GM19025 (cell line): ENCODE data around the gene HPX.

Experiments used
- ATAC-seq: cut with Tn5 transposase; IDR thresholded peaks from one replicate; pipeline ENCODE4 v1.9.1; 2021; ENCODE audit warnings: mild to moderate bottlenecking, low read depth, moderate library complexity; ENCODE audit not compliant: unreplicated experiment

Gene HPX

DNA sequence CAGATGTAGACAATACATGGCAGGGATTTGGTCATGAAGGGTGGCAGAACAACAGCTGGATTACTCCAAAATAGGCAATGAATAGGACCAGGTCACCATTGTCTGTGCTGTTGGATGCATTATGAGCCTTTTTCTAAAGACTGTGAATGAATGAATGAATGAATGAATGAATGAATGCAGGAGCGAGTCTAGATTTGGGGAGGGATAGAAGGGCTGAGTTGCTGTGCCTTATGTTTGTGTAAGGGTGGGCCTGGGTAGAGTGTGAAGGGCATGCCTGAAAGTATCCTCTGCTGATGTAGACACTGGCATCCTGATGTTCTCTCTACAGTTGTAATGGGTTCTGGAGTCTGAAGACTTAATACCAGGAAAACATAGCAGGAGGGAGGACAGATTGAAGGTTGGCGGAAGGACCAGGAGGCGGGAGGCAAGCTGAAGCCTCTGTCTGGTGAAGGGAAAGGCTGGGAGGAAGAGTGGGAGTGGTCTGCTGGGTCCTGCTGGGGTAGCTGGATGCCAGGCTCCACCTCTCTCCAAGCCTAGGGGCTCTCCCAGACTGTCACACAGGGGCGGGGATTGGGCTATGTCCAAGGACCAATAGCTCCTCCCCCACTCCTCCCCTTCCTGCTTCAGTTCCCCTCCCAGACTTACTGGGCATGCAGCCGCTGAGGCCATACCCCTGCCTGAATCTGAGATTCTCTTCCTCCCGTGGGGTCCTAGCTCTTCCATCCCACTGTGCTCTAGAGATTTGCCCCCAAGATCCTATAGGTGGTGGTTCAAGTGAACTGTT, 28.1 kb upstream of the HPX start:
- peak; percentile 36 for ATAC-seq

DNA sequence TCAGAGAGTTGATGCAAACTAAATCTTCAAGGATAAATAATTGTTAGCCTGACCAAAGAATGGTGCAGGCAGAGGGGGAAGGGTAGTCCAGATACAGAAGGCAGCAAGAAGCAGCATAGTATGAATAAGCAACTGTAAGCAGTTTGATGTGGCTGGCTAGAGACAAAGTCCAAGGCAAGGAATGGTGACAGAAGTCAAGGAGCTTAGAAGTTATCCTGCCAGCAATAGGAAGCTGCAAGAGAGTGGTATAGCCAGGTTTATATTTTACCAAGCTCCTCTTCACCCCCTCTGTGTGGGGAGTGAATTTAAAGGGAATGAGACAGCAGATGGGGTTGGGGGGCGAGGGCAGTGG, 18.3 kb upstream of the HPX start:
- ATAC-seq: no peak

DNA sequence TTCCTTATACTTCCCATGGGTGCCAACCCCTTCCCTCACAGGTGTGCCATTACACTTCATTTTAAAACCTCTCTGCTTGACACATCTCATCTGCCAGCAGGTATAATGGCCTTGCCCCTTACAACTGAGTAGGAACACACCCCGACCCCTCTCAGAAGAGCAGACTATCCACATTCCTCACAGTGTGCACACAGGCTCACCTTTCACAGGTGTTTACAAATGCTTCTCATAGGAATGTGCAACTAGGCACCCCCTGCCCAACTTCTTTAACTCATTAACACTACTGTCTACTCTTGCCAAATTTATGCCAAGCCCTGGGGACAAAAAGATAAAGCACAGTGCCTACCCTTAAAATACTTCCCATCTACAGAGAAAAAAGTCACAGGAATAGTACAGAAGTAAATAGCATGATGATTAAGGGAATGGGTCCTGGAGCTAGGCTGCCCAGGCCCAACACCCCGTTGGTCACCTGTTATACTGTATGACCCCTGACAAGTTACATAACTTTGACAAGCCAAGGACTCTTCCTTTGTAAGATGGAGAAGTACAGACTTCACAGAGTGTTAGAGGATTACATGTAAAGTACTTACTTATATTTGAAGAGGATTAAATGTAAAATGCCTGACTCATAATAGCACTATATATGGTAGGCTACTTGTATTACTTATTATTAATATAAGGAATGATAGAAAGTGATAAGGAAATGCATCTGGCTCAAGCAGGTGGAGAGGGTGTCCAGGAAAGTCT, 17.7 kb upstream of the HPX start:
- ATAC-seq: no peak

DNA sequence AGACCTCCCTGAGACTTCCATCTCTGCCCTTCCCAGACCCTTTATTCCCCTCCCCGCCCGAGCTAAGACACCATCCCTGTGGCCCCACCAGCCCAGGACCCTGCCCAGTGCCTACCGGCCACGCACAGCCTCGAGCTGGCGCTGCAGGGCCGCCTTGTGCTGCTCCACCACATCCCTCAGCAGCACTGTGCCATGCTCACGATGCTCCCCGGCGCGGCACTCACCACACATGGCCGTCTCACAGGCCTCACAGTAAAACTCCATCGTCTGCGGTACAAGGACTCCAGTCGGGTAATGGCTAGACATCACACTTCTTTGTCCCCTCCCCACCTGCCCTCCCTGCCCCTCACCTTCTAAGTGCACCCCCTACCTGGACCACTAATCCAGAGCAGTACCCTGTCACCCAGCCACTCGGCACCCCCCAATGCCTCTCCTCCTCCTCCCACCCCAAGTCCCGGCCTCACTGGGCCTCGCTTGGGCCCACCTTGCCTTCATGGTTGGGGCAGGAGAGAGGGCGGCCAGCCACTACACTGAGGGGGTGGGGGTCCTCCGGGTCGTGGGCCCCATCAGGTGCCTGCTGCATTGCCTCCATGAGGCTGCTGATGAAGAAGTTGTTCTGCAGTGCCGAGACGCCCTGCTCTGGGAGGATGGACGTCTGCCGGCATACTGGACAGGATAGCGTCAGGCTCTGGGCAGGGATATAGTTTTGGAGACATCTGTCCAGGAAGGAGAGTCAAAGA, 17.0 kb upstream of the HPX start:
- ATAC-seq: no peak

DNA sequence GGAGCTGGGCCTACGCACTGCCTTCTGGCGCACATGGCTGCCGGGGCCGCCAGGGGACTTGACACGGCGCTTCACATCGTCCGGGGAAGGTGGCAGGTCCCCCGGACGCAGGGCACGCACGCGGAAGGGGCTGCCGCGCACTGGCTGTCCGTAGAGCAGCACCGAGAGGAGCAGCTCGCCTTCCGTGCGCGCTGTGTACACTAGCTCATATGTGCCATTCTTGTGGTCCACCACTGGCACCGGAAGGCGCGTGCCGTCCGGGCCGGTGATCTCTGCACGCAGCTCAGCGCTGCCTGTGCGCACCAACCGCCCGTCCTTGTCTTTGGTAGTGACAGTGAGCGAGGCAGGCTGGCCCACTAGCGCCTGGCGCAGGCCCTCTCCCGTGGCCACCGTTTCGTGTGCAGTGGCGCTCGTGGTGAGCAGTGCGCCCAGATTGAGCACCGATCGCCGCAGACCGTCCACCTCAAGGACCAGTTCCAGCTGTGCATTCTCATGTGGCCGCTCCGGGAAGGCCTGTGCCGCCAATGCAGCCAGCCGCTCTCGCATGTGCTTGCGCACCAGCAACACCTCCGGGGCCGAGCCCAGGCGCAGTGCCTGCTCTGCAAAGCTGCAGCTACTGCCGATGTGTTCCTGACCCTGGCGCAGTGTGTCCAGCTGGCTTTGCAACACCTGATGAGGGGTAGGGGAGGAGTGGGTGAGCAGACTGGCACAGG, 15.7 kb upstream of the HPX start:
- ATAC-seq: no peak

DNA sequence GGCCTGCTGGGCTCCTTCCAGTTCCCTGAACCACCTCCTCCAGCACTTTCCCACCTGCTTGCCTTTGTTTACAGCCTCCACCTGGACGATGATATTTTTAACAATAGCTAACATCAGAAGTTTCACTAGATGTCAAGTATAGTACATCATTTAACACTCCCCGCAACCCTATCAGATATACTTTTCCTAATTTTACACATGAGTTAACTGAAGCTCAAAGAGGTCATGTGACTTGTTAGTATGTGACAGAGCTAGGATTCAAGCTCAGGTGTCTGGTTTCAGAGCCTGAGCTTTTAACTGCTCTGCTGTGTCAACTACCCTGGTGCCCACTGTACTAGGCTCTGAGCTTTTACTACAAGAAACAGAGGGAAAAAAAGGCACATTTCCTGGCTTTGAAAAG, 14.3 kb upstream of the HPX start:
- no peak for ATAC-seq

DNA sequence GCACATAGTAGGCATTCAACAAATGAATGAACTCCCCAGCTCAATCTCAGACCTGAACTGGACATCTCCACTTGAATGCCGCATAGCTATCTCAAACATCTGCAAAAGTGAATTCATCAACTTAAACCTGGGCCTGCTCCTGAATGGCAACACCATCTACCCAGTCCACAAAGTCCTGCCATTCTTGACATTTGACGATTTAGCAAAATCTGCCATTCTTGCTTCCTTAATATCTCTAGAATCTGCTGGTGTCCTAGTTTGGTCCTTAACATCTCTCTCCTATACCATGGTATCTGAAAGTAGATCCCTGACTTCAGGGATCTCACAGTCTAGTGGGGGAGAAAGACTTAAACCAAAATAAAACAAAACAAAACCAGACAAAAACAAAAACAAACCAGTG, 12.4 kb upstream of the HPX start:
- no peak for ATAC-seq

DNA sequence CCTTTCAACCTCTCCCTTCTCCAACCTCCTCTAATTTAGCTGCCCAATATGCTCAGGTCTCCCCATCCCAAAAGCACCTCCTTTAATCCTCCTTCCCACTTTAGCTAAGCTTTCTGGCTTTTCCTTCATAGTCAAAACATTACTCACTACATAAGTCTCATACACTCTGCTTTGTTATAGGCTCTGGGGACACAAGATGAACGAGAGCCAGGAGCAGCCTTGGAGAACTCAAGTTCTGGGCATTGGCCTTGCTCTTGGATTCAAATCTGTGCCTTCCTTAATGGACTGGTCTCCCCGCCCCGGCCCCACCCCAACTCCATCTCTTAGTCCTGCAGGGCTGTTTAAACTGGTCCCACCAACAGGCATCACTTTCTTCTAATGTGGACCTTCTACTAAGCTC, 11.4 kb upstream of the HPX start:
- ATAC-seq: no peak

DNA sequence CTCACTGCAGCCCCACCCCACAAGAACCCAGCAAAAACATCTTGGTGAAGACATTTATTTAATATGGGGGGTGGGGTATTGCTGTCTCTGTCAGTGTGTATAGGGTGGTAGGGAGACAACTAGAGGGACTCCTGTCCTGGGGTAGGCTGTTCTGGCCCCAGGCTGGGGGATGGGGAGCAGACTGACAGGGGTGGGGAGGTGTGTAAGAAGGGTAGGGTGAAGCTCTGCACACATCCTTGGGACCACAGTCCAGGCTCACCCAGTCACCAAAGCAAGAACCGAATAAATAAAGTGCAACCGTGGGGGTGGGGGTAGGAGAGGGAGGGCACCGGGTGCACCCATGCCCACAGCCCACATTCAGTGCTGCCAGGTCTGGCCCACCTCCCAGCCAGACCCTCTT, 7.8 kb upstream of the HPX start:
- no peak for ATAC-seq

DNA sequence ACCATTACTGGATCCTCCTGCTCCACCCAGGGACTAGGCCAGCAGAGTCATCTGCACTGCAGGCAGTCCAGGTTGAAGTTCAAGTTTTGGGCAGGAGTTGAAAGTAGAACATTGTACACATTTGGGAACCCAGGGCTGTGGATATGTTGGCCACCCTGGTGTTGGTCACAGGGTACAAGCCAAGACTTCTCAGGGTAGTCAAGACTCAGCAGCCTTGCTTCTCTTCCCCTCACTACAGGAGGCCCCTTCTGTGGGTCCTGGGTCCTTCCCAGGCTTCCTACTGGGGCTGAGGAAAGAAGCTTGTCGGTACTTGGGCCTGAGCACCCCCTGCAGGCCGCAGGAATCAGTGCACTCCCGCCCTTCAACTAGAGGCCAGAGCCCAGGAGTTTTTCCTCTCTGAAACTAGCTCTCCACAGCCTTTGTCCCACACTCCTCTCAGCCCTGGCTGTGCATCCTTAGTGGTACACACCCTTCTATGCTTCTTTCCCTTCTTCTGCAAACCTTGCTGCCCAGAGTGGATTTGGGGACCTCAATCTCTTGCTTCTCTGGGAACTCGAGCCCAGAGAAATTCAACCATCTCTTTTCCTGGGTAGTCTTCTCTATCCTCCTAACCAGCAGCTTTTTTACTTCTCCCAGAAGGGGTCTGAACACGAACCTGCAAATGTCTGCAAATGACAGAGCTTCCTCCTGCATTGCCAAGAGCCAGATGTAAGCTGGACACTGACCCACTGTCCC, 2.6 kb upstream of the HPX start:
- no peak for ATAC-seq

DNA sequence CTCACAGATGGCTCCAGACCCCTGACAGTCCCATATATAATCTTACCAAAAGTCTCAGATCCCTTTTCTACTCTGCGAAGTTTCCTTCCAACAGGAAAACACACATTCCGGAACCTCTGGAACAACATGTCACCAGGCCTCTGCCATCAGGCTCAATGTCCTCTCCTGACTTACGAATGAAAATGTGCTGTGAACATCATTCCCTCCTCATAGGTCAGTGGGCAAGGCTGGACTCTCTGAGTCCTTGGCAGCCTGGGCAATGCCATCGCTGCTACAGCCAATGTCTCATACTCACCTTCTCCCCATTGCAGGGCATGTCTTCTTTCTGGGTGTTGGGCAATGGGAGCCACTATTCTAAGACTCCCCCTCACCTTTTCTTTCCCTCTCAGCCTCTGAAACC, 1.7 kb upstream of the HPX start:
- ATAC-seq: no peak

DNA sequence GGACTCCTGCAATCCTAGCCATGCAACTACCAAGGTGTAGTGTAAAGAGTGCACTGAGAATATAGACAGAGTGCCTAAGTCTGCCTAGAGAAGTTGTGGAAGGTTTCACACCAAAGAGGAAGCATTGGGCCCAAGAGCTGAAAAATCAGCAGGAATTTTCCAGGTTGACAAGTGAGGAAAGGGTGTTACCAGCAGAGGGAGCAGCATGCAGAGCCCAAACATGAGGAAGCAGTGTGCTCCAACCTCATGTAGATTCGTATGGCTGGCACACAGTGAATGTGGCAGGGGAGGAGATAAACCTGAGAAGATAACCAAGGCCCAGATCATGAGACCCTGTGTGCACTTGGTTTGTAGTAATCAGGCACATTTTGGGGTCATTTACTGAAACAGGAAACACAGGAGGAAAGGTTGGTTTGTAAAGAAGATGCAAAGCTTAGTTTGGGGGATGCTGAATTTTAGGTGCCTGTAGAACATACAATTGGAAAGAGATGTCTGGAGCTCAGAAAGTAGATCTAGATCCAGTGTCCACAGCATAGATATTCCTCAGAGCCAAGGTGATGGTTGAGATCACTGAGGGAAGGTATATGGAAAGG, 1.7 kb downstream of the HPX start:
- no peak for ATAC-seq

DNA sequence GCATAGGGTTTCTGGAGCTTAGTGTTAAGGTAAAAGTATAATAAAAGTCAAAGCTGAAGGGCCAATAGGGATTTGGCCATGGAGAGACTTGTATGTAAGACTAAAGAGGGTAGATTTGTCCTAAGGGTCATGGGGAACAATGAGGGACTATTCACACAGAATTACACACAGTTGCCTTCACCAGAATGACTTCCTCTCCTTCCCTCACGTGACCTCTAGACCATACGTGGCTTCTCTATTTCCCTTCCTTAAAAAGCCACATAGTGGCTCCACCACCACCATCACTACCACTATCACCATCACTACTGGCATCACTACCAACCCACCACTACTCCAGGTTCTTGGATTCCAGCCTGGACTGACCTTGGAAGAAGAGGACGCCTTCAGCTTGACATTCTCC, 2.8 kb downstream of the HPX start:
- ATAC-seq: no peak

DNA sequence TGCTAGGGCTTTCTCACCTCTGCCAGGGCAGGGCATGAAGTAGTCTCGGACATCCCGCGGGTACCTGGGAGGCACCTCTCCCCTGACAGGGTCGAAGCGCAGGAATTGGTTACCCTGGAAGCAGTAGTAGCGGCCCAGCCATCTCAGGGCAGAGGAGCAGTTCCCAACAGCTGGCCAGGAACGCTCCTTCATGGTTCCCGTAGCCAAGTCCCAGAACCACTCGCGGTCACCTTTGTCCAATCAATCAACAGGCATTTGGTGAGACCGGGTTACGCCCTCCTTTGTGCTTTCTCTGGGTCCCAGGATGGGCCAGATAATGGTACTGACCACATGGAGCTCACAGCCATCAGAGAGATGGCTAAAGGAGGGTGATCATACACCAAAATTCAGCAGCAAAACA, 3.4 kb downstream of the HPX start:
- ATAC-seq: no peak

DNA sequence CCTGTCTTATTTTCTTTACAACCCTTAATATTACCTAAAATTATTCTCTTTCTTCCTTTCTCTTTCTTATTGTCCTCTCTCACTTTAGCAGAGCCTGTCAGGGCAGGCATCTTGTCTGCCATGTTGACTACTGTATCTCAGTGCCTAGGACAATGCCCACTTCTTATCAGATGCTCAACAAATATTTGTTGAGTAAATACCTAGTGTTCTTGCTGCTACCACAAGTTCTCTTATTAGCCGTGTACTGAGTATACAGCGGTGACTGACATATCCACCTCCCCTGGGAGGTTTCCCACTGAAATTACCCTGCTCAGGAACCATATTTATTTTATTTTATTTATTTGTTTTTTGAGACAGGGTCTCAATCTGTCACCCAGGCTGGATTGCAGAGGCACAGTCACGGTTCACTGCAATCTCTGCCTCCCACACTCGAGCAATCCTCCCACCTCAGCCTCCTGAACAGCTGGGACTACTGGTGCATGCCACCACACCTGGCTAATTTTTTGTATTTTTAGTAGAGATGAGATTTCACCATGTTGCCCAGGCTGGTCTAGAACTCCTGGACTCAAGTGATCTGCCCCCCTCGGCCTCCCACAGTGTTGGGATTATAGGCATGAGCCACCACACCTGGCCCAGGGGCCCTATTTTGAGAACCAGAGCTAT, 6.7 kb downstream of the HPX start:
- ATAC-seq: no peak

DNA sequence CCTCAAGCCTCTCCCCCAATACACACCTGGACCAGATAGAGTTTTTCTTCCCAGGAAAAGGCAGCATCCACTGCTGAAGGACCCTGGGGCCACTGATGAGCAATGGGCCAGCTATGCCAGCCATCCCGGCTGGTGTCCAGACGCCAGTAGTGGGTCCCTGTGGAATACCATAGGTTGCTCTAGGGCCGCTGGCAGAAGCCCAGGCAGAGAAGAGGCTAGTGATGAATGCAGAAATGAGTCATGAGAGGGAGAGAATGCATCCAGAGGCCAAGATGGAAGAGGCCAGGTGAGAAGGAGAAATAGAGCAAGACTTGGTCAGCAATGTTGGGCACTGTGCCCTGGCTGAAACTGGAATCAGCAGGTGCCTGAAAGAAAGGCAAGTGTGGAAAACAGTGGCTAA, 8.9 kb downstream of the HPX start:
- ATAC-seq: no peak

DNA sequence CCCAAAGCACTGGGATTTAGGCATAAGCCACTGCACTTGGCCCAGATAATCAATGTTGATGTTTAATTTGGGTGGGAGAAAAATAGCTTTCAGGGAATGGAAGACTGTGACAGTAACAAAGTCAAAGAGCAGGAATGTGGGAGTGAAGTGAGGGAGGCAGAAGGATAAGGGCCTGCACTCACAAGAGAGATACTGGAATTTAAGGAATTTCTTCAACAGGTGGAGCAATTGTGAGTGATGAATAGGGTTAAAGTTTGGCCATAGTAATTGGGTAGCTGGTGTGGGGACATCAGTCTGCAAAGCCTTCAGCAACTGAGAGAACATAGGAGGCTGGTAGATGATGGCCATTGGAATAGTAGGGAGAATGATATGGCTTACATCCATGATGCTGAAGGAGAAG, 13.3 kb downstream of the HPX start:
- ATAC-seq: no peak

DNA sequence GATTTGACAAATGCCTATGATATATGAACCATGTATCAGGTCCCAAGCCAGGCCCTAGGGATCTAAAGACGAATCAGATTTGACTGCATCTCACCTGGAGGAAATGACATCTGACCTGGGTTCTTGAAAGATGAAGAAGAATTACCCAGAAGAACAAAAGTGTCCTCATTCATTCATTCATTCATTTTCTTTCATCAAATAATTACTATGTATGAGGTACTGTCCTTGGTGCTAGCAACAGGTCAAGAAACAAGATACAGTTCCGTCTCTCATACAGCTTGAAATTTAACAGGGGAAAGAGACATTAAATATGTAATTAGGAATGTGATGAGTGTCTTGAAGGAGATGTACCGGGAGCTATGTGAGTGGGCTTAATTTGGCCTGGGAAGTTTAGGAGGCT, 20.1 kb downstream of the HPX start:
- ATAC-seq: no peak

DNA sequence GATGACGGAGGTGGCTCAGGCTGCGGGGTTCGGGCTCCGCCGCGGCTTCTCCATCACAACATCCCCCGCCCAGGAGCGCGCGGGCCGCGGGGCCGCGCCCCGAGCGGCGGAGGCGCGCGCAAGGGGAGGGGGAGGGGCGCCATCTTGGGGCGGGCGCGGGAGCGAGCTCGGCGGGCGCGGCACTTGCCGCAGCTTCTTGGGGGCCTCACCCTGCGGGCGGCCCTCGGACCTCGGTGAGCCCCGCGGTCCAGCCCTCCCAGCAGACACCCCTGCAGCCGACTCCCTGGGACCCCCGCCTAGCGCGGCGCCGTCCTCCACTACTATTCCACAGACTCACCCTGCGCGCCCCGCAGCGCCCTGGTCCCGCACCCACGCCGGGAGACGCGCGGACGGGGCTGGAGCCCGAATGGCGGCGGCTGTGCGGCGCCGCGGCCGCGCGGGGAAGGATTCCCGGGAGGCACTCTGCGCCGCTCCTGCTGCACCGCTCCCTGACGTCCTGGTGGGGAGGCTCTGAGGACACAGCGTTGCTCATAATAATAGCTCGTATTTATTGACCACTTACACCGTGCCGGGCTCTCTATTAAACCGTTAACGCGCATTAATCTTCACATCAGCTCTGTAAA, 21.7 kb downstream of the HPX start, which contains the start of gene APBB1:
TSS of gene APBB1 (minus strand) at position 86 of the 623 bp plus-strand sequence. CDS start 7,747 bp downstream, outside the sequence.
- ATAC-seq: peak; percentile 55
